Measurements from ENCODE around the gene DHRS3. TPM values are rescaled to one million over a fixed set of nuclear protein-coding genes. Genes with fewer than 3 reads are reported as not detected.
A peak's percentile ranks its signal among the peaks of the same experiment; 100 is the strongest.
"Not testable (repeated sequence)": the region's sequence is repeated elsewhere in the genome, so short reads cannot be mapped to it uniquely, and the experiment has no call there.

Gene DHRS3
- total and polyA plus RNA-seq, 2 experiments from 2014 or later: 12.5 to 15.3 TPM

DNA sequence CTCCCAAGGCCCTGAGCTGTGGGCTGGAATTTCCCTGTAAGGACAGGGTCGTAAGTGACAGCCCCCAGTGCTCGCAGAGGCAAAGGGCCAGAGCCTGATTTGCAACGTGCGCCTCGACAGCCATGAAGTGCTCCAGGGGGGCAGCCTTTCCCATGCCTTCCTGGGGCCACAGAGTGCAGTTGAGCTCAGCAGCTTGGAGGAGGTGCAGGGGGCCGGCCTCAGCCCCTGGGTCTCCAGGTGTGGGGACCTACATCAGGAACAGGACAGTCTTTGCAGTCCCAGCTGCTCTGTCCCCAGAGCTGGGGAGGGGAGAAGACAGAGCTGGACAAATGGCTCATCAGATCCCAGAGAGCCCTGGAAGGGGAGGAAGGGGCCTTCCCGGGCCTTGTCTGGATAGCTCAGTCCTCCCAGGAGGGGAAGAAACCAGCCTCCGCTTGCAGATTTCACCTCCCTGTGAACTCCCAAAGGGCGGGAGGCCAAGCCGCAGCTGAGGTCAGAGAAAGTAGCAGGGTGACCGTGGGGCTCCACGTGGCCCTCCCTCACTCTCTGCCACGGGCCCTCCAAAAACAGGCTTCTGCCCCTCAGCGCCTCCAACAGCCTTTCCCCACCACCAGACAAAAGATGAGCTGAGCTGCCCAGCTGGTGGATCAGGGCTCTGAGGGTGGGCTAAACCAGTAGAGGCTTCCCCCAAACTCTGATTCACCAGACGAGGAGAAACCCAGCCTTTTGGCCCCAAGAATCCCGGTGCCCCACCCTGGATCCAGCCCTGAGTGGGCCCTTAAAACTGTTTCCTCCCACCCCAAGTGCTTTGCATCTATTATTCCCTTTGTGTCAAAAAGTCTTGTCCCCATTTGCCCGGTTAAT, 76.5 kb downstream of the DHRS3 start:
- H3K27ac ChIP-seq: no peak overlapping the region
- TF ChIP-seq, protein P1, sequence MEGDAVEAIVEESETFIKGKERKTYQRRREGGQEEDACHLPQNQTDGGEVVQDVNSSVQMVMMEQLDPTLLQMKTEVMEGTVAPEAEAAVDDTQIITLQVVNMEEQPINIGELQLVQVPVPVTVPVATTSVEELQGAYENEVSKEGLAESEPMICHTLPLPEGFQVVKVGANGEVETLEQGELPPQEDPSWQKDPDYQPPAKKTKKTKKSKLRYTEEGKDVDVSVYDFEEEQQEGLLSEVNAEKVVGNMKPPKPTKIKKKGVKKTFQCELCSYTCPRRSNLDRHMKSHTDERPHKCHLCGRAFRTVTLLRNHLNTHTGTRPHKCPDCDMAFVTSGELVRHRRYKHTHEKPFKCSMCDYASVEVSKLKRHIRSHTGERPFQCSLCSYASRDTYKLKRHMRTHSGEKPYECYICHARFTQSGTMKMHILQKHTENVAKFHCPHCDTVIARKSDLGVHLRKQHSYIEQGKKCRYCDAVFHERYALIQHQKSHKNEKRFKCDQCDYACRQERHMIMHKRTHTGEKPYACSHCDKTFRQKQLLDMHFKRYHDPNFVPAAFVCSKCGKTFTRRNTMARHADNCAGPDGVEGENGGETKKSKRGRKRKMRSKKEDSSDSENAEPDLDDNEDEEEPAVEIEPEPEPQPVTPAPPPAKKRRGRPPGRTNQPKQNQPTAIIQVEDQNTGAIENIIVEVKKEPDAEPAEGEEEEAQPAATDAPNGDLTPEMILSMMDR (IDR thresholded peaks at IDR 0.05; ENCODE audit: low read depth, low read length): no peak

DNA sequence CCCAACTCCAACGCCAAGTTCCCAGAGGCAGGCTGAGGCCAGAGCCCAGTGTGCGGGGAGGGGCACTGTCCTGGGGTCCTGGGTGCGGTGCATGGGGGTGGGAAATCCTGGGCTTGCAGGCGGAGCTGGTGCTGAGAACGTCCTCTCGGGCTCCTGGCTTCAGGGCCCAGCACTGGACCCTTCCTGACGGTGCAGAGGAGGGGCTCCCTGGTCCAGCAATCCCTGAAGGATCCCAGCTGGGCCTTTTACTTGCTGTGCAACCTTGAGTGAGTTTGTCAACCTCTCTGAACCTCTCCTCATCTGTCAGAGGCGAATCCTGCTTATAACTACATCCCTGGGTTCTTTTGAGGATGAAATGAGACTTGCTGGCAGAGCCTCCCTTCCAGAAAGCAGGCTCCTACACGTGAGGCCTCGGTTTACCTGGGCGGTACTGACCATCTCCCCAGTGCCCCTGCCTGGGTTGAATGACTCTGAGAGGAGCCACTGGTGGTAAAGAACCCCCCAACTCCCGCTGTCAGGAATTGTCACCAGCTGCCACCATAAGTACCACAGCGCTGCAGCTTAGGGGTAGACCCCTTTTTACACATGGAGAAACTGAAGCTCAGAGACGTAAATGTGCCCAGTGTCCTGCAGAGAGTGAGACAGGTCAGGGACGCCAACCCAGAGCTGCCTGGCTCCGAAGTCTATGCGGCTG, 77.3 kb downstream of the DHRS3 start:
- Histone ChIP-seq H3K4me3 (no peak overlapping the region), H3K4me1 (ENCODE audit: low read depth) (peaks cover 14% of the 10 kb centered on the region), H3K27ac (no peak overlapping the region), H3K36me3 (no peaks in the 10 kb centered on the region), H3K27me3 (no peaks in the 10 kb centered on the region), H3K9me3 (ENCODE audit: low read depth) (no peaks in the 10 kb centered on the region)
- TF ChIP-seq, protein P1 (IDR thresholded peaks at IDR 0.05; ENCODE audit: low read depth, low read length): no peak
- no peak for DNase-seq (ENCODE audit: low read depth in 1 of 2, low spot score in 1 of 2)

More for the DNA sequence above, 76.5 kb downstream of the DHRS3 start:
- Histone ChIP-seq H3K27me3 (no peaks in the 10 kb centered on the region), H3K4me1 (ENCODE audit: low read depth) (peaks cover 14% of the 10 kb centered on the region), H3K36me3 (no peaks in the 10 kb centered on the region), H3K4me3 (no peak overlapping the region), H3K9me3 (ENCODE audit: low read depth) (no peaks in the 10 kb centered on the region)
- DNase-seq (ENCODE audit: low read depth in 1 of 2, low spot score in 1 of 2): peak; percentile 33 to 94

DNA sequence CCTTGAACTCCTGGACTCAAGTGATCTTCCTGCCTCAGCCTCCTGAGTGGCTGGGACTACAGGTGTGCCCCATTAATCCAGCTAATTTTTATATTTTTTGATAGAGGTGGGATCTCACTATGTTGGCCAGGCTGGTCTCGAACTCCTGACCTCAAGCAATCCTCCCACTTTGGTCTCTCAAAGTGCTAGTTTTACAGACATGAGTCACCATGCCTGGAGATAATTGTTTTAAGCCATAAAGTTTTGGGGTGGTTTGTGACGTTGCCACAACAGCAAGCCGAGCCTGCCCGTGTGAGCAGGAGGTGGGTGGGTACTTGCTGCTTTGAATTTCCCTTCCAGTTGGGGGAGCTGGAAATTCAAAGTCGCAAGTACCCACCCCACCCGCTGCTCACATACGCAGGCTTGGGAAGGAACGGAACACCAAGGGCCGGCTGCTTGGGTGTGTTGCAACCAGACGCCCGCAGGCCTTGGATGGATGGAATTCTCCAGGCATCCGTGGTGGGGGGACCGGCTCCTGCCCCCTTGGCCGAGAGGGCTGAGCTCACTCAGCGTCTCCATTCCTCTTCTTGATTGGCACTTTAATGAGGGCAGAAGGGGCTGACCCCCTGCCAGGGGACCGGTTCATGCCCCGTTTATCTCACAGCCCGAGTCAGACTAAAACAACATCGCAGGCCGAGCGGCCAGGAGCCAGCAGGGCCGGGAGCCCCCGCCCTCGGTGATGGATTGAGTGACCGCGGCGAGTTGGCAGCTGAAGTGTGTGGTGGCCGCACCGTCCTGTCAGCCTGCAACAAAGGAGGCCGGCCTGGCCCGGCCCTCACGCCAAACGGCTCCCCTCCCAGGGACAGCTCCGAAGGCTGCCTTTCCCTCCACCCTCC, 78.1 kb downstream of the DHRS3 start:
- H3K36me3 ChIP-seq: no peaks in the 10 kb centered on the region
- no peak overlapping the region for H3K27ac ChIP-seq
- H3K9me3 ChIP-seq (ENCODE audit: low read depth): no peaks in the 10 kb centered on the region
- no peaks in the 10 kb centered on the region for H3K27me3 ChIP-seq
- no peak overlapping the region for H3K4me3 ChIP-seq
- TF ChIP-seq, protein P1 (IDR thresholded peaks at IDR 0.05; ENCODE audit: low read depth, low read length): peak; percentile 17
- peaks cover 14% of the 10 kb centered on the region for H3K4me1 ChIP-seq (ENCODE audit: low read depth)
- DNase-seq (ENCODE audit: low read depth in 1 of 2, low spot score in 1 of 2): peak; percentile 76 to 99

DNA sequence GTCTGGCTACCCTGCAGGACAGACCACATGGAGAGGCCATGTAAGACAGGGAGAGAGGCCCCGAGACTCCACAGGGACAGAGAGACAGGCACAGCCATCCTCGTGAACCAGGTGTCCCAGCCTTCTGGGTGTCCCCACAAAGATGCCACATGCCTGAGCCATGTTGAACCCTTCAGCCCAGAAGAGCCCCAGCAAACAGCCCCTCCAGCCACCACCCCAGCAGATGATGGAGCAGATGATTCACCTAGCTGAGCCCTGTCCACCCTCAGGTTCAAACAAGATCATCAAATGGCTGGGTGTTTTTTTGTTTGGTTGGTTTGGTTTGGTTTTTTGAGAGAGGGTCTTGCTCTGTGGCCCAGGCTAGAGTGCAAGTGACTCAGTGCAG, 78.7 kb downstream of the DHRS3 start:
- TF ChIP-seq, protein P1 (IDR thresholded peaks at IDR 0.05; ENCODE audit: low read depth, low read length): no peak
- DNase-seq (ENCODE audit: low read depth in 1 of 2, low spot score in 1 of 2): no peak
- peaks cover 14% of the 10 kb centered on the region for H3K4me1 ChIP-seq (ENCODE audit: low read depth)
- H3K36me3 ChIP-seq: no peaks in the 10 kb centered on the region
- no peaks in the 10 kb centered on the region for H3K27me3 ChIP-seq
- no peak overlapping the region for H3K27ac ChIP-seq
- H3K4me3 ChIP-seq: no peak overlapping the region
- no peaks in the 10 kb centered on the region for H3K9me3 ChIP-seq (ENCODE audit: low read depth)

DNA sequence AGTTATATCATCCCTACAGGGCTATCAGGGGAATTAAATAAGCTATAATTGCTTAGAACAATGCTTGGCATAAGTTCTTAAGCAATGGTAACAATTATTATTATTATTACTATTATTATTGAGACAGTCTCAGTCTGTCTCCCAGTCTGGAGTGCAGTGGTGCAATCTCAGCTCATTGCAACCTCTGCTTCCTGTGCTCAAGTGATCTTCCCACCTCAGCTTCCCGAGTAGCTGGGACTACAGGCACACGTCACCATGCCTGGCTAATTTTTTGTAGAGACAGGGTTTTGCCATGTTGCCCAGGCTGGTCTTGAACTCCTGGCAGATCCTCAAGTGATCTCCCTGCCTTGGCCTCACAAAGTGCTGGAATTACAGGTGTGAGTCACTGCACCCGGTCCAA, 79.5 kb downstream of the DHRS3 start:
- H3K27ac ChIP-seq; H3K9me3 ChIP-seq (ENCODE audit: low read depth); H3K36me3 ChIP-seq; H3K4me3 ChIP-seq; H3K27me3 ChIP-seq: not testable (repeated sequence)
- peak in 1 of 2 donors; percentile 48 for DNase-seq (ENCODE audit: low read depth in 1 of 2, low spot score in 1 of 2)
- peaks cover 14% of the 10 kb centered on the region for H3K4me1 ChIP-seq (ENCODE audit: low read depth)
